ENCODE measurements around the gene MAGEF1. TPM values are rescaled to one million over a fixed set of nuclear protein-coding genes. Genes with fewer than 3 reads are reported as not detected.

MAGEF1 gene
- total and polyA plus RNA-seq, 9 of the 15 experiments (the other 6 are each of a cell fraction or from before 2014, with no cell fraction given): 1.5 to 39.1 (median 19.8) TPM

DNA sequence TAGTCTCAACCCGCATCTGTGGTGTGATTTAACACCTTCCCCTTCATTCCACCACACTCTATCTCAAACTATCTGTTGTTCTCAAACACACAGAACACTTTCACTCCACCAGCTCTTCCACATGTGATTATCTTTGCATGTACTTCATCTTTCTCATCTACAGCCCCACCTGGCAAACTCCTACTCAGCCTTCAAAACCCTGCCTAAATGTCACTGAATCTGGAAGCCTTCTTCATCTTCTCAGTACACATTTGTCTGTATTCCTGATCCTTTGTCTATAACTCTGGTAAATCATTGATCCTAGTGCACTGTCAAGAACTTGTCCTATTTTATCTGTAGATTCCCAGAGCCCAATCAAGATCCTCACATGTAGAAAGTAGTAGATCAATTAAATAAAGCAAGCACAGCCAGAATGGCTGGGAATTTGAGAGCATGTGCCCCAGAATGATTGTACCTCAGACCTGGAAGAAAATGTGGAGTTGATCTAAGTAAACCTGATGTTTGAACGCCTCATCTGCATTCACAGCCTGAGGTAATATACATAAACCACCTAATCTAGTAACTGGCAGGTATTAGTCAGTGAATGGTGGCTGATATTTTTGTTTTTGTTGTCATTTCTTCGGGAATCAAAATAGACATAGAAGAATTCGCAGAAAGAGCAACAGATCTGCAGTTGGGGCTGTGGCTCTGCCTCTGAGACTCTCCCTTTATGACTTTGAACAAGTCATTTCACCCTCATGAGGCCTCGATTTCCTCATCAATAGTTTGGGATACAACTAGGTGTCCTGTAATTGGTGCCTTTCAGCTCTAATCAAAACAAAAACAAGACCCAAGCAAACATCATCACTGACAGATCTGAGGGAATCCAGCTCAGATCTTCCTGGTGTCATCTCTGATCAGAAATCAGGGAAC, 28.0 kb upstream of the MAGEF1 start:
- DNase-seq (ENCODE audit: extremely low read depth in 1 of 4, low spot score in 3 of 4) (no peak), FAIRE-seq (no peak), ATAC-seq (no peak)
- ChIA-PET CTCF (ENCODE audit: low intra/inter-chr PET ratio) (no interaction called here), POLR2A (interaction anchor here (0.6 to 1.1 kb wide), 5 partner anchors 13 to 43 kb away, joined by 3 to 5 read pairs (median 3); no protein-coding TSS in a partner anchor)
- Histone ChIP-seq H3K9me1 (ENCODE audit: control insufficient read depth, insufficient read depth, low read length) (no peaks in the 10 kb centered on the region), H3K4me1 (replicated peaks in 1 of 2; ENCODE audit: control insufficient read depth in 2 of 2, insufficient read depth in 2 of 2, low read length in 2 of 2) (peaks cover 19 to 27% of the 10 kb centered on the region in 2 experiments; a peak in 4 of 5 replicates), H3K9ac (ENCODE audit: insufficient read depth in 1 of 2, low read depth in 2 of 2, low read length in 2 of 2) (no peak overlapping the region), H3K4me3 (no peak overlapping the region), H3K27ac (ENCODE audit: extremely low read depth, low read depth, low read length) (no peak overlapping the region), H2AFZ (ENCODE audit: low read depth, low read length) (no peak overlapping the region), H3K9me3 (replicated peaks; ENCODE audit: control insufficient read depth, insufficient read depth, low read depth, low read length) (no peaks in the 10 kb centered on the region), H3K4me2 (ENCODE audit: insufficient read depth, low read length) (no peak overlapping the region), H3K27me3 (ENCODE audit: control insufficient read depth in 2 of 2, insufficient read depth in 2 of 2, low read length in 2 of 2) (peaks cover 4 to 8% of the 10 kb centered on the region in 2 experiments; a peak in 4 of 5 replicates), H3K36me3 (ENCODE audit: control insufficient read depth, insufficient read depth, low read length) (no peaks in the 10 kb centered on the region), H4K20me1 (replicated peaks; ENCODE audit: control insufficient read depth, insufficient read depth, low read length) (no peaks in the 10 kb centered on the region), H3K79me2 (ENCODE audit: control insufficient read depth, insufficient read depth, low read length) (no peaks in the 10 kb centered on the region)
- BruUV-seq (replicated peaks): no TSS peak
- in situ Hi-C loops (cut with MboI) (no loop called here), intact Hi-C loops (cut with micrococcal nuclease) (no loop called here)
- TF ChIP-seq ARNT (IDR thresholded peaks at IDR 0.05) (no peak), CBFA2T3 (IDR thresholded peaks at IDR 0.05) (peak; percentile 49; the same call in 1 of the 2 replicates)
- WGBS (ENCODE audit: insufficient coverage, low coverage, missing lambda C conversion rate): 28% methylated on average over 5 of the region's 5 CpGs

GRCh38 chr3:184738982-184739381, 27.1 kb upstream of the MAGEF1 start:
- Histone ChIP-seq H3K27ac (ENCODE audit: extremely low read depth, low read depth, low read length) (no peak overlapping the region), H3K9me1 (ENCODE audit: control insufficient read depth, insufficient read depth, low read length) (no peaks in the 10 kb centered on the region), H2AFZ (ENCODE audit: low read depth, low read length) (no peak overlapping the region), H3K36me3 (ENCODE audit: control insufficient read depth, insufficient read depth, low read length) (no peaks in the 10 kb centered on the region), H3K79me2 (ENCODE audit: control insufficient read depth, insufficient read depth, low read length) (no peaks in the 10 kb centered on the region), H3K4me1 (replicated peaks in 1 of 2; ENCODE audit: control insufficient read depth in 2 of 2, insufficient read depth in 2 of 2, low read length in 2 of 2) (peaks cover 21 to 27% of the 10 kb centered on the region in 2 experiments; a peak in 4 of 5 replicates), H3K4me2 (ENCODE audit: insufficient read depth, low read length) (no peak overlapping the region), H3K9me3 (replicated peaks; ENCODE audit: control insufficient read depth, insufficient read depth, low read depth, low read length) (no peaks in the 10 kb centered on the region), H3K9ac (ENCODE audit: insufficient read depth in 1 of 2, low read depth in 2 of 2, low read length in 2 of 2) (no peak overlapping the region), H3K27me3 (ENCODE audit: control insufficient read depth in 2 of 2, insufficient read depth in 2 of 2, low read length in 2 of 2) (peaks cover 7 to 10% of the 10 kb centered on the region in 2 experiments; a peak in 4 of 5 replicates), H3K4me3 (no peak overlapping the region), H4K20me1 (replicated peaks; ENCODE audit: control insufficient read depth, insufficient read depth, low read length) (no peaks in the 10 kb centered on the region)
- ChIA-PET CTCF (ENCODE audit: low intra/inter-chr PET ratio) (no interaction called here), POLR2A (interaction anchor here (0.9 kb wide), 1 partner anchor 25 kb away, joined by 3 read pairs; no protein-coding TSS in a partner anchor)
- ATAC-seq (no peak), DNase-seq (ENCODE audit: extremely low read depth in 1 of 4, low spot score in 3 of 4) (no peak), FAIRE-seq (no peak)
- 25% methylated on average over 4 of the region's 4 CpGs for WGBS (ENCODE audit: insufficient coverage, low coverage, missing lambda C conversion rate)
- BruUV-seq (replicated peaks): no TSS peak
- intact Hi-C loops (cut with micrococcal nuclease) (no loop called here), in situ Hi-C loops (cut with MboI) (no loop called here)
- TF ChIP-seq EZH2 (IDR thresholded peaks at IDR 0.05; ENCODE audit: borderline replicate concordance, low read depth, low read length) (no peak), UBTF (IDR thresholded peaks at IDR 0.05; ENCODE audit: borderline replicate concordance in 1 of 2, low read depth in 2 of 2, low read length in 2 of 2) (no peak), TAF15 (IDR thresholded peaks at IDR 0.05; ENCODE audit: low read depth, low read length) (no peak), RFX1 (IDR thresholded peaks at IDR 0.05) (no peak), KAT8 (IDR thresholded peaks at IDR 0.05; ENCODE audit: low read depth) (no peak), ZNF778 (CRISPR knock-in tag; IDR thresholded peaks at IDR 0.05) (no peak), HDAC2 (IDR thresholded peaks at IDR 0.05) (no peak), THRAP3 (IDR thresholded peaks at IDR 0.05; ENCODE audit: borderline replicate concordance) (no peak)
